Activated CD4-positive, alpha-beta T cell treated with anti-CD3 and anti-CD28 coated beads, Interleukin-2, Interleukin-6, amounts not matched to agents 100 ng/mL and 50 ng/mL, durations not matched to agents 16 hours and 8 hours (primary cell): Measurements from ENCODE around the gene SP6.
A peak's percentile ranks its signal among the peaks of the same experiment; 100 is the strongest.

ENCODE experiments used
- DNase-seq: peaks from one replicate; pipeline ENCODE4 v3.0.0-alpha.2; 2020

The SP6 gene

DNA sequence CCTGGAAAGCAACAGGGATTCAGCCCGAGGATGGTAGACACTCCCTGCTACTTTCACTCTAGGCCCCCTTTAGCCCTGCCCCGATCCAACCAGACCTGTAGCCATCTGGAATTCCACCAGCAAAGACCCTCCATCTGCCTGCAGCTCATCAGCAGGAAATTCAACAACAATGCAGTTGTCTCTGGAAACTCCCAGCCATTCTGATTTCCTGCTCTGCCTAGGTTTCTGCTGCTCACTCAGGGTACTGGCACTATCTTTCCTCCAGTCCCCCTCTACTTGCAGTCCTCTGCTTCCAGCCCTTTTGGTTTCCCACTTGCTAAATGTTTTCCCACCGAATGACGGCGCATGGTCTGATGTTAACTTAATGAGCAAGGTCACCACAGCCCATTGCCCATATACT lies 2.7 kb upstream of the SP6 start:
- no peak for DNase-seq

GRCh38 chr17:47852113-47852949 lies 1.4 kb upstream of the SP6 start:
- no peak for DNase-seq

DNA sequence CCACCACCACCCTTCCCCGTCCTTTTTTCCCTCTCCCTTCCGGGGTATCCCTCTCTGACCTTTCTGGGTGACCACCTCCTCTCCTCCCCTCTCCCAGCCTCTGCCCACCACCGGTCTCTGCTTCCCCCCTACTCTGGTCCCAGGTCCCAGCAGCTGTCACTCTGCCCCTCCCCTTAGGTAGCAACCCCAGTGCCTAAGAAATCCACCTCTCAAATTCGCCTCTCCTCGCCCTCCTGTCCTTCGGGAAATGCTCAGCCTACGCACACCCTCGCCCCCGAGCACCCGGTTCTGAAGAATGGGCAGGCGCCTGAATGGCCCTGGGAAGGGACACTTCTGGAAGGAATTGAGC lies 775 bp upstream of the SP6 start:
- DNase-seq = no peak

DNA sequence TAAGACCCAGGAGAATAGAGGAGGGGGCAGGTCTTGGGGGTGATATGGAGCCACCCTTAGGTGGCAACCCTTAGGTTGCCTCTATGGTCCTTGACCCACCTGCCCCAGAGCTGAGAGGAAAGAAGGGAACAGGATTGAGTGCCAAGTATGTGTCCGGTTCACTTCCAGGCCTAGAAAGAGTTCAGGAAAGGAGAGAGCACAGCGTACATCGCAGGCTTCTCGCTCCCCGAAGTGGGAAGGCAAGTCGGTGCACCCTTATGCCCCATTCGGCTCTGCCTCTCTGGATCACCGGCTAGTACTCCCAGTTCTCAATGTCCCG lies 631 bp downstream of the SP6 start:
- DNase-seq = no peak

DNA sequence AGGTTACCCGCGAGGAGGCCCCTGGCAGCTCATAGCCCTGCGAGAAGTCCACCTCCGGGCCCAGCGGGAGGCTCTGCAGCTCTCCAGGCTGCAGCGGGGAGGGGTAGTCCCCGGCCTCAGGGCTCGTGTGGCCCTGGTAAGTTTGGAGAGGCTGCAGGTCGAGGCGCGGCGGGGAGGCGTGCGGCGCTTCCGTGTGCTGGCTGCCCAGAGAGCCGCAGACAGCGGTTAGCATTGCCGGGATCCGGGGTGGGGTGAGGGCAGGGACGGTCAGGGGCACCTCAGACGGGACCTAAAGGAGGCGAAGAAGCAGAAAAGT lies 2.8 kb downstream of the SP6 start:
- no peak for DNase-seq

DNA sequence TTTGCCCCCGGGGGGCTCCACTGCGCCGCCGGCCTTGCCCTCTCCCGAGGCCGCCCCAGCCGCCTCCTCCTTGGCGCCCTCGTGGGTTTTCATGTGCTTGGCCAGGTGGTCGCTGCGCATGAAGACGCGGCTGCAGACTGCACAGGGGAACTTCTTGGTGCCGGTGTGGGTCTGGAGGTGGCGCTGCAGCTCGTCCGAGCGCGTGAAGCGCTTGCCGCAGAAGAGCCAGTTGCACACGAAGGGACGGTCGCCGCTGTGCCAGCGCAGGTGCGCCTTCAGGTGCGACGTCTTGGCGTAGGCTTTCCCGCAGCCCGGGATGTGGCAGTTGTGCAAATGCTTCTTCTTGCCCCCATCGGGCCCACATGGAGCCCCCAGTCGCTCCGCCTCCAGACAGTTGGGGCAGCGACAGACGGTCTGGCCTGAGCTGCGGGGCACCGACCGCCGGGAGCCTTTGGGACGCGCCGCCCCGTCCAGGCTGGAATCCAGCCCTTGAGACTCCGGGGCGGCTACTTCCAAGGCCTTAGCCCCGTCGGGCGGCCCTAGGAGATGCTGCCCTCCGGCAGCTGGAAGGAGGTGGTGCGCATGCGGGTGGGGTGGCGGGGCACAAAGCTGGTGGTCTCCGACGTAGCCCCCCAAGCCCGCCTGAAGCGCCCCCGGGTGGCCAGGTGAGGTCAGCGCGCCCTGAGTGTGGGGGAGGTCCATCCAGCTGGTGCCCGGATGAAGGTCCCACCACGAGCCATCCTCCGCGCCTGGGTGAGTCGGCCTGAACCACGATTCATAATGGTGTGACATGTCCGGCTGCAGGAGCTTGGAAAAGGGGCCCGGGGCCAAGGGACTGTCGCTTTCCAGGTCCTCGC lies 3.4 kb downstream of the SP6 start:
- DNase-seq = peak; percentile 30

DNA sequence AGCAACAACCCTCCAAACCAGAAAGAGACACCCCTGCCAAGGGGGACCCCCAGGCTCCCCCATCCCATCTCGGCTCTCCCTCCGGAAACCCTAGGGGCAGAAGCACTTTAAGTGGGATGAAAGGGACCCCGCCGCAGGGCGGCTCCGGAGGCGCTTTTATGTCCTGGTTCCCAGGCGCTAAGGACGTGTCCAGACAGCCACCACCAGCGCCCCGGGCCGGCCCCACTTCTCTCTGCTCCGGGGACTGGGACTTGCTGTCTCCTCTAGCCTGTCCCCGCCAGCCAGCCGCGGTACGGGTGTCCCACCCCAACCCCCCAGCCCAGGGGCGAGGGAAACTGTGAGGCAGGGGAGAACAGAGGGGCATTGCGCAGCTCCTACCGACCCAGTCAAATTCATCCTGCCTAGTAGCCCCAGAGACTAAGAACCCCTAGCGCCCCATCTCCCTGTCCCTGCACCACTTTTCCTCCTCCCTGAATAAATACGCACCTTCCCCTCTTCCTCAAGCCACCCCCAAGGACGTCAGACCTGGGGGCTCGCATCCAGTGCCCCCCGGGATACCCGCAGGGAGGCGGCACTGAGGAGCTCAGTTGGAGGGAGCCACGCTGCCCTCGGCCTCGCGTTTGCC lies 4.1 kb downstream of the SP6 start:
- DNase-seq = no peak

- no peak for DNase-seq
Measured at GRCh38 chr17:47845716-47846075, 5.3 kb downstream of the SP6 start.

DNA sequence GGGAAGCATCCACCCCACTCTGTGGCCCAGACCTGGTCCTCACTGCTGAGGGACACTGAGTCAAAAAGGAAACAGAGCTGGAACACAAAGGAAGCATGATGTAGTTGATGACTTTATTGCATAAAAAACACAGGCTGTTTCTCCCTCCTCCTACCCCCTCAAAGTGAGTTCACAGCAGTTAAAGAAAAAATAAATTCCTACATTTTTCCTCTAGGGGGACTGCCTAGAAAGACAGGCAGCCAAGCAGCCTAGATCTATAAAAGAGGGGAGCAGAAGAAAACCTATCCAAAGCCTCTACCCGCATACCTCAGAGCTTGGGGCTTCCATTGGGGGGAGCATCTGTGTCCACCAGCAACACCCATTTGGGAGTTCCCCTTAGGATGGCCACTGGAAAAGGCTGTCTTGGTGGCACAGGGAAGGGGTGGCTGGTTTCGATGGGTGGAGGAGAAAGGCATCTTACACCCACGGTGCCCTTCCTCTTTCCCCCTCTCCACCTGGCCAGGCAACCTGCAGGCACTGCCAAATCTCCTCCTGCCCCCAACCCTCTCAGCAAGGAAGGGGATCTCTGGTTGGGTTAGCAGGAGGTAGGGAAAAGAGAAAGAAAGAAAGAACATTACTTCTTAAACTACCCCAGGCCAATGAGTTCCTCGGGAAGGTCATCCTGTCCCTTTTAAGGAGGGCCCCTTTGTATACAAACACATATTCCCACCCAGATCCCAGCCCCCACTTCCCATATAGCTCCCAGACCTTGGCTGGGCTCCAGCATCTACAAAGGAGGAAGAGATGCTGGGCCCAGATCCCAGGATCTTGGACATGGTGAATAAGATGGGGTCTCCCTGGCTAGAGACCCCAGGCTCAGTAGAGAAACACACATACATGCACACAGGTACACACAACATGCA lies 5.9 kb downstream of the SP6 start:
- no peak for DNase-seq

DNA sequence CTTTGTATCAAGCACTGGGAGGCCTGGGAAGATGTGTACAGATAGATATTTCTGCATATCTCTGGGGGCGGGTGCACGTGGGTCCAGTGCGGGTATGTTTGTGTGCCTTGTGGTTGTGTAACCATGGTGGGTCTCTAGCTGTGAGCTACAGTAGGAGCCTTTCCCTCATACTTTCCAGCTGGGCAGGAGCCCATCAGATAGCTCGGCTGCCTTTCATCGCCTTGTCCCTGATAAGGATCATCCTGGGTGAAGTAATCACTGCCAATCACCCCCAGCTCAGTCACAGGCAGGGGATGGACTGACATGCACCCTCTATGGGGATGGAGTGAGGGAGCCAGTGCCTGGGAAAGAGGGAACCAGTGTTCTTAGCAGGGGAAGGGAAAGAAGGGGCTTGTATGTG lies 6.7 kb downstream of the SP6 start:
- DNase-seq = no peak

GRCh38 chr17:47843391-47843730 lies 7.6 kb downstream of the SP6 start:
- DNase-seq = no peak

- DNase-seq = no peak
Measured at GRCh38 chr17:47841488-47842291, 9.3 kb downstream of the SP6 start.

DNA sequence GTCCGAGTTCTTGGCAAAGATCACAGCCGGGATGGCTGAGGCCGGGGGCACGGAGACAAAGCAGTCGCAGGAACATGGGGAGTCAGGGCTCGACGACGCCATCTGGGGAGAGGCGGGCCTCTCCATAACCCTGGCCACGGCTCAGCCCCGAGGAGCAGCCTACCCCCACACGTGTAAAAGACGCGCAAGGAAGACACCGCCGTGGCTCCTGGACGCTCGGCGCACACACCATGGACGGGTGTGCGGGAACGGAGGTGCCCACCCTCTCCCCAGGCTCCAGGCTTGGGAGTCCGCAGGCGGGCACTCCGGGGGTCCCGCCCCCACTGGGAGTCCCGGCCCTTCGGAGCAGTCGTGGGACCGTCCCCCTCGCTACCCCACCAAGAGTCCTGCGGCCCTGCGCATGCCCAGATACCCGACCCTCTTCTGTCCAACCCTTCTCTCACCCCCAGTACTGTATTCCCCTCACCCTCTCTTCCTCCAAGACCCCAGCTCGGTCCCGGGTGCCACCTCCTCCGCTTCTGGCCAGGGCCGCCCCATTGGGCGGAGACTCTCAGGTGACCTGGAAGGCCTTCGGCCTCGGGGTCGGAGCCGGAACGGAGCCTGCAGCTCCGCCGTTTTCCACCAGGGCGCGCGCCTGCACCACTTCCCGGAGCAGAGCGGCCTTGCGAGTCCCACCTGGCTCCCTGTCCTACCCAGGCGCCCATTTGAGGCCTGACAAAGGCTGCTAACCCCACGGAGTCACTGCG lies 10.0 kb downstream of the SP6 start, which contains the start of gene SCRN2:
Gene SCRN2, minus strand, starts transcription at position 532 of the 746 bp plus-strand sequence. Its CDS starts 430 bp downstream, at position 102.
- DNase-seq = peak; percentile 95

DNA sequence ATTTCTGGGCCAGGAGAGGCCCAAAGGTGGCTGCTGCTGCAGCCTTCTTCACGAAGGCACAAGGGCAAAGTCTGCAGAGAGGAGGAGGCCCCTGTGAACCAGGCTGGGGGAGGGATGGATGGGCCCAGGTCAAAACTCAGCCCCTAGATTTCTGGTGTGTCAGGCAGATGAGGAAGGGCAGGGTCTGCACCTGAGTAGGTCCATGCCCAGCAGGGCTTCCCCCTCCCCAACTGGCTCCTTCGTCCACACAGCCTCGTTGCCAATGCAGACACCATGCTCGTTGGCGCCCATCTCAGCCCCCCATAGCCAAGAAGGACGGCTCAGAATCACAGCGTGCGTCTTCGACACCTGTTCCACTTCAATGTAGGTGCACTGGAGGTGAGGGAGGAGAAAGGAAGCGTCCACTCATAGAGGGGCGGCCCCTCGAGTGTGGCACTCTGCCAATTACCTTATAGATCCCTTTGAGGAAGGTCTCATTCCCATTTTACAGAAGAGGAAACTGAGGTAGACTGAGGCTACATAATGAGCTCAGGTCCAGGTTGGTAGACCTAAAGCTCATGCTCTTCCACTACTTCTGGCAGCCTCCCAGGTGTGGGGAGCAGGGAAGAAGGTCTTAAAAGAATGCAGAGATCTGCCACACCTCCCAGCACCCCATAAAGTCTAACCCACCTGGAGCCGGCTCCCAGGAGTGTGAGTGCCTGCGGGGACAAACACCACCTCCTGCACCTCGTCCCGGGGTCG lies 10.8 kb downstream of the SP6 start:
- no peak for DNase-seq

DNA sequence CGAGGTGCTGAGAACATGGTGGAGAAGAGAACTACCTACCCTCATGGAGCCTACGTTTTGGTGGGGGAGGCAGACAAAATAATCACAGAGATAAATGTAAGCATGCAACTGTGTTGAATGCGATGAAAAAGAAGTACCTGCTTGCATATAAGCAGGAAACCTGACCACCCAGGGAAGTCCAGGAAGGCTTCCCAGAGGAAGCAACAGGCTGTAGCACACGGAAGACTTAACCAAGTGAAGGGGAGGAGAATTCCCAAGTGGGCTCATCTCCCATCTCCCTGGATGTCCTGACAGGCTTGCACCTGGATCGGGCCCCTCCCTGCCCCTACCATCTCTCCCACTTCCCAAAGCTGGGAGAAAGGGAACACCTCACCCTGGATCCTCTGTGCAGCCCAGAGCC lies 11.9 kb downstream of the SP6 start:
- no peak for DNase-seq

DNA sequence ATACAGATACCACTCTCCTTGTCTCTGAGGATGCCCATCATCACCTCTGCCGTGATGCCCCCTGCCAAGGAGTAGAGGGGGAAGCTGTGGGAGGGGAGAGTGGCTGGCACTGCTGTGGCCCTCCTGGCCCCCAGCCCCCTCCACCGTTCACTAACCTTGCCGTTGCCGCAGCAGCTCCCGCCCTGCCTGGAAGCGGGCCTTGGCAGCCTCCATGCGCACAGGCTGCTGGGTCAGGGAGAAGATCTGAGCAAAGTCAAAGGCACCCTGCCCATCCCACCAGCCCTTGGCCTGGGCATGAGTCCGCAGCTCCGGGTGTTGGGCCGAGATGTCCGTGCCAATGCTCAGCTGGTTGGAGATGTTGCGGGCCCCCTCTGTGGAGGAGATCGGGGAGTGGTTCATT lies 12.3 kb downstream of the SP6 start:
- no peak for DNase-seq

- DNase-seq = no peak
Measured at GRCh38 chr17:47837401-47838039, 13.4 kb downstream of the SP6 start.

DNA sequence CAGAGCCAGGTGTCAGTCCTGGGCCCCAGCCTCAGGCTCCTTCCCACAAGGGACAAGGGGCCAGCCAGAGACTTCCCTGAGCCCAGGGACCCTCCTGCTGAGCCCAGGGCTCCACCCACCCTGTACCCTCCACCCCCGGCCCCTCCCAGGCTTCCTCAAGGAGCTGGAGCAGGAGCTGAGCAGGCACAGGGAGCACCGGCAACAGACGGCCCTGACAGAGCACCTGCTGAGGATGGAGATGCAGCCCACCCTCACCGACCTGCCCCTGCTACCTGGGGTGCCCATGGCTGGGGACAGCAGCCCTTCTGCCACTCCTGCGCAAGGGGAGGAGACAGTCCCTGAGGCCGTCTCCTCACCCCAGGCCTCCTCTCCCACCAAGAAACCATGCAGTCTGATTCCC lies 14.4 kb downstream of the SP6 start:
- DNase-seq = no peak

DNA sequence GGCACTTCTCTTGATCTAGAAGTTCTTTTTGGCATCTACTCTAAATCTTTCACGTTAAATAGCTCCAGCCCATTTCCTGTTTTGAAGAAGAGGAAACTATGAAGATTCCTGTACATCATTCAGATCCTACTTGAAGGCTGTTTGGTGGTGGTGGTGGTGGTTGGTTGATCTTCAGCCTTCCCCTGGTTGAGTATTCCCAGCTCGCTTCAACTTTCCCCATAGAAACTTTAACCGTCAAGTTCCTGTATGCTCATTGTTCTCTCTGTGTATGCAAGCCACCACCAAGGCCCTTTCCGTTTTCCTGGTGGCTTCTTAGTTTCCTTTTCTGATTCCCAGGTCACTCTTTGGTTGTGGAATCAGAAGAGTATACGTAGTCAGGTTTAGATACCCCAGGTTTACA lies 16.2 kb downstream of the SP6 start:
- DNase-seq = no peak

DNA sequence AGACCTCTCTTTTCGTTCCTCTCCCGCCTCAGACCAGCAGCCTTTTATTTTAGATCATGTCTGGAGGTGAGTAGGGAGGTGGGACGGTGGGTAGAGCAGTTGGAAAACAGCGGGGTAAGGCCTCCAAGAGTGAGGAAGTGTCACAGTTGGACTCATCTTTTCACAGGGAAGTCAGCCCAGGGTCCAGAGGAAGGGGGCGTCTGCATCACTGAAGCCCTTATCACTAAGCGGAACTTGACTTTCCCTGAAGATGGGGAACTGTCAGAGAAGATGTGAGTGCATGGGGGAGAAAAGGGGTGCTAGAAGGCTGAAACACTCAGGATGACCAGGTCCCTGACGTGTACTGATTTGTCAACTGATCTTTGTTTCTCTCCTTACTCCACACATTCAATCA lies 19.0 kb downstream of the SP6 start:
- no peak for DNase-seq
